GM20431 (cell line): ENCODE results near the gene SNX9.
"Not testable (repeated sequence)": the region's sequence is repeated elsewhere in the genome, so short reads cannot be mapped to it uniquely, and the experiment has no call there.

Experiments
- in situ Hi-C: fragments of 300-500 bp; cut with MseI, MboI; formaldehyde crosslinking; loops from one replicate; pipeline ENCODE4 v1.15.0; 2020; ENCODE audit warnings: low sequenced_read_pairs; ENCODE audit not compliant: unreplicated experiment

Gene SNX9

GRCh38 chr6:157823001-157823527 lies at the start of gene SNX9:
Gene SNX9 (plus strand): TSS chr6:157823246. CDS start chr6:157823435, 189 bp downstream.
- in situ Hi-C loops: no loop called here

- in situ Hi-C loops: no loop called here
Observed at GRCh38 chr6:157773248-157773773, 49.7 kb upstream of the SNX9 start.

DNA sequence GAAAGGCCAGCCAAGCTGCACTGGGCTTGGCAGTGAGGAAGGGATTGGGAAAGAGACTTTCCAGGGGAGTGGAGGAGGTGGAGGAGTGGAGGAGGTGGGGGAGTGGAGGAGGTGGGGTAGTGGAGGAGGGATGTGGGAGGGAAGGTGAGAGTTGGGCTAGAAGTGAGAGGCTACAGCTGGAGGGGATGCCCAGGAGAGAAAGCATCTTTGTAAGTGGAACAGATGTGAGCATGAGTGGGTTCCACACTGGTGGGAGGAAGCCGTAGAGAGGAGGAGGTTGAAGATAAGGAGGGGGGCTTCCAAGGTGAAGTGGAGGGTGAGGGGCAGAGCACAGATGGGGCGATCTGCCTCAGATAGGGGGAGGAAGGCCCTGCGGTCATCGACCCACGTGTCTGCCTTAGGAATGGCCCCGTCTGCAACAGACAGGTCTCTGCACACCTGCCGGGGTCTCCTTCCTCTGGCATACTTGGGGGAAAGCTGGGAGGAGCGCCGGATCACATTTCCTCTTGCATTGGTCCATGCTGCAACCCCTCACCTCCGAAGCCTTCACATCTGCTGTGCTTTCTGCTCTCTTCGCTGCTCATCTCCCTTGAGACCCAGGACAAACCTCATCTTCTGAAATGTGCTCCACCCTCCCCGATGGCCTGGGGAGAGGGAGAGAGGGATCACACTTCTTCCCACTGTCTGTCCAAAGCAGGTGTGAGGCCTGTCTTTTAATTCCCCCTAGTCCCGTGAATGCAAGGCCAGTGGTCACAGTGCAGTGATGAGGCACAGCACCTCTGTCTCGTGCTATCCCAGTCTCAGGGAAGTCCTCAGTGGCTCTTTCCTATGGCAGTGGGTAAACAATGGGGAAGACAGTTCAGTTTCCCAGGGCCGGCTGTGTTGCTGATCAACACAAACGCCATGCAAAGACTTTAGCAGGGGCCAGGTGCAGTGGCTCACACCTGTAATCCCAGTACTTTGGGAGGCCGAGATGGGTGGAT lies 48.6 kb upstream of the SNX9 start:
- in situ Hi-C loops: no loop called here

DNA sequence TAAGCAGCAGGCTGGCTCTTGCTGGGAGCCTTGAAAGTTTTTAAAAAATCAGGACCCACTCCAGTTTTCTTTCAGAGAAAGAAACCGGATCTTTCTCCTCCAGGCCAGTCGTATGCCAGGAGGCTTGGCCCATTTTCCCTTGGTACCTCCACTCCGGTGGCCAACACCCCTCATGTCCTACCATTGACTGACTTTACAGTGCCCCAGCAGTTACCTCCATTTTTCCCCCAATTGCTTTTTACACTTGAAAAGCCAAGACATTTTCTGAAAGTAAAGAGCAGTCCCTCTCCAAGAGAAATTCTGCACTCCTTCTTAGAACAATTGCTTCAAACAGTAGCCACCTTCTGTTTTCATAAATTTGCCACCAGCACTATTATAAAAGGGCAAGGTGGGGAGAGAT lies 47.7 kb upstream of the SNX9 start:
- in situ Hi-C loops: no loop called here

DNA sequence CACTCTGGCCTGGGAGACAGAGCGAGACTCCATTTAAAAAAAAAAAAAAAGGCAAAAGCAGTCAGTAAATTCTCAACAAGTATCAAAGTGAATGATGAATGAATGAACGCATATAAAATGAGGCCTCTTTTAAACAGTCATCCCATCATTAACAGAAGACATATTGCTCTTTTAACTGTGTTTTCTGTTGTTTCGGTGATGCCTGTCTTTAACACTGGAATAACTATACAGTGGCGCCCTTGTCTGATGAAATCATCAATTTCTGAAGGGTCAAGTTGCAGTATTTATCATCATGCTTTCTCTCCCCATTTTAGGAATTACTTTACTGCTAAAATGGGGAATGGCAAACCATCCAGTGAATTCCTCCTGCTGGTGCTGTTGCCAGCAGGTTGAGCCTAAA lies 45.7 kb upstream of the SNX9 start:
- in situ Hi-C loops: no loop called here

- in situ Hi-C loops: no loop called here
Observed at GRCh38 chr6:157778719-157779118, 44.3 kb upstream of the SNX9 start.

GRCh38 chr6:157779705-157780604 lies 43.1 kb upstream of the SNX9 start:
- in situ Hi-C loops: no loop called here

DNA sequence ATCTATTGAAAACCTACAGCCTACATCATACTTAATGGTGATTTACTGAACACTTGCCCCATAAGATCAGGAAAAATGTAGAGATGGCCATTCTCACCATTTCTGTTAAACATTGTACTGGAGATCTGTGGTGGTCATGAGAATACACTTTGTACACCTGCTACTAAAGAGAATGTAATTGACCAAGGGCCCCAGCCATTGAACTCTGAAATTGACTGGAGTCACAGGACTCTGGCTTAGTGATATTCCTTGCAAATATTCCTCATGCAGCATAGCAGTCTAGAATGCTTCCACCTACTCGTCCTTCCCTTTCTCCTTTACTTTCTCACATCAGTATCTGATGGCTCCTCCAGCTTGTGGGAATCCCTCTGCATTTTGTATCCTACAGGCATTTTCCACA lies 37.4 kb upstream of the SNX9 start:
- in situ Hi-C loops: no loop called here

- in situ Hi-C loops: no loop called here
Observed at GRCh38 chr6:157786221-157786620, 36.8 kb upstream of the SNX9 start.

DNA sequence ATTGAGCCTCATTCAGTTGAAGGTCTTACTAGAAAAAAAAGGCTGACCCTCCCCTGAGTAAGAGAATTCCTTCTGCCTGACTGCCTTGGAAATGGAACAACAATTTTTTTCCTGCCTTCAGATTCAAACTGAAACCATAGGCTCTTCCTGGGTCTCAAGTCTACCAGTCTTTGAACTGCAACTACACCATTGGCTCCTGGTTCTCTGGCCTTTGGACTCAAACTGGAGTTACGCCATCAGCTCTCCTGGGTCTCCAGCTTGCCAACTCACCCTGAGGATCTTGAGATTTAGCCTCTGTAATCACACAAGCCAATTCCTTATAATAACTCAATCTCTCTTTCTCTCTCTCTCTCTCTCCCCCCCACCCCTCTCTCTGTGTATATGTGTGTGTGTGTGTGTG lies 36.0 kb upstream of the SNX9 start:
- in situ Hi-C loops: no loop called here

- in situ Hi-C loops: no loop called here
Observed at GRCh38 chr6:157788180-157788579, 34.9 kb upstream of the SNX9 start.

GRCh38 chr6:157789297-157789696 lies 33.7 kb upstream of the SNX9 start:
- in situ Hi-C loops: no loop called here

GRCh38 chr6:157789861-157790260 lies 33.2 kb upstream of the SNX9 start:
- in situ Hi-C loops: no loop called here

GRCh38 chr6:157790548-157791160 lies 32.4 kb upstream of the SNX9 start:
- in situ Hi-C loops: no loop called here

- in situ Hi-C loops: no loop called here
Observed at GRCh38 chr6:157791450-157791849, 31.6 kb upstream of the SNX9 start.

DNA sequence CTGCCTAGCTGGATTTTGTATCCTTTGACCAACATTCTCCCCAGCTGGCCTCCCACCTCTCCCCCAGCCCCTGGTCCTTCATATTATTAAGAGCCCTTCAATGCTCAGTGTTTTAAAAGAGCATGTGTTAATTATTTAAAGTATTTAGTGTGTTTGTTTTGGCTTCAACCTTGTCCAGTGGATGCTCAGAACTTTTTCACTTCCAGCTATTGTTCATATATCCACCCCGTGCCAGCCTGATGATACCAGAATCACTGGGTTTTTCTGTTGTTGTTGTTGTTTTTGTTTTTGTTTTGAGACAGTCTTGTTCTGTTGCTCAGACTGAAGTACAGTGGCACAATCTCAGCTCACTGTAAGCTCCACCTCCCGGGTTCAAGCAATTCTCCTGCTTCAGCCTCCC lies 30.4 kb upstream of the SNX9 start:
- in situ Hi-C loops: no loop called here

DNA sequence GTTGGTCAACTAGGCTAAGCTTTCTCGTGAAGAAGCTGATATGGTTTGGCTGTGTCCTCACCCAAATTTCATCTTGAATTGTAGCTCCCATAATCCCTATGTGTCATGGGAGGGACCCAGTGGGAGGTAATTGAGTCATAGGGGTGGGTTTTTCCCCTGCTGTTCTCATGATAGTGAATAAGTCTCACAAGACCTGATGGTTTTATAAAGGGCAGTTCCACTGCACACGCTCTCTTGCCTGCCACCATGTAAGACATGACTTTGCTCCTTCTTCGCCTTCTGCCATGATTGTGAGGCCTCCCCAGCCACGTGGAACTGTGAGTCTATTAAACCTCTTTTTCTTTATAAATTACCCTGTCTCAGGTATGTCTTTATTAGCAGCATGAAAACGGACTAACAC lies 29.0 kb upstream of the SNX9 start:
- in situ Hi-C loops: not testable (repeated sequence)

GRCh38 chr6:157795841-157796240 lies 27.2 kb upstream of the SNX9 start:
- in situ Hi-C loops: no loop called here

- in situ Hi-C loops: no loop called here
Observed at GRCh38 chr6:157798851-157799250, 24.2 kb upstream of the SNX9 start.

DNA sequence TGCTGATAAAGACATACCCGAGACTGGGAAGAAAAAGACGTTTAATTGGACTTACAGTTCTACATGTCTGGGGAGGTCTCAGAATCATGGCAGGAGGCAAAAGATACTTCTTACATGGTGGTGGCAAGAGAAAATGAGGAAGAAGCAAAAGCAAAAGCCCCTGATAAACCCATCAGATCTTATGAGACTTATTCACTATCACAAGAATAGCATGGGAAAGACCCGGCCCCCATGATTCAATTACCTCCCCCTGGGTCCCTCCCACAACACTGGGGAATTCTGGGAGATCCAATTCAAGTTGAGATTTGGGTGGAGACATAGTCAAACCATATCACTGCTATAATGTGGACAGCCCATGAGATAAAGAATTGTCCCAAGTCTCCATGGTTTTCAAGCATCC lies 23.5 kb upstream of the SNX9 start:
- in situ Hi-C loops: not testable (repeated sequence)
